Measurements from ENCODE around the gene FUS.
"Not testable (repeated sequence)": the region's sequence is repeated elsewhere in the genome, so short reads cannot be mapped to it uniquely, and the experiment has no call there.

Gene FUS

DNA sequence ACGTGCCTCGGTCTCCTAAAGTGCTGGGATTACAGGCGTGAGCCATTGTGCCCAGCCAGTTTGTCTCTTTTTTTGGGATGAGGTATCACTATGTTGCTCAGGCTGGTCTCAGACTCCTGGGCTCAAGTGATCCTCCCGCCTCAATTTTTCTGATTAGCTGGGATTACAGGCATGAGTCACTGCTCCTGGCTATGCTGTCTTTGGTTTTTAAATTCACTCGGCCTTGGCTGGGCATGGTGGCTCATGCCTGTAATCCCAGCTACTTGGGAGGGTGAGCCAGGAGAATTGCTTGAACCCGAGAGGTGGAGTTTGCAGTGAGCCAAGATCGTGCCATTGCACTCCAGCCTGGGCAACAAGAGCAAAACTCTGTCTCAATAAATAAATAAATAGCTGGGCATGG is 35.5 kb upstream of the FUS start:
- DNase-seq: not testable (repeated sequence)

DNA sequence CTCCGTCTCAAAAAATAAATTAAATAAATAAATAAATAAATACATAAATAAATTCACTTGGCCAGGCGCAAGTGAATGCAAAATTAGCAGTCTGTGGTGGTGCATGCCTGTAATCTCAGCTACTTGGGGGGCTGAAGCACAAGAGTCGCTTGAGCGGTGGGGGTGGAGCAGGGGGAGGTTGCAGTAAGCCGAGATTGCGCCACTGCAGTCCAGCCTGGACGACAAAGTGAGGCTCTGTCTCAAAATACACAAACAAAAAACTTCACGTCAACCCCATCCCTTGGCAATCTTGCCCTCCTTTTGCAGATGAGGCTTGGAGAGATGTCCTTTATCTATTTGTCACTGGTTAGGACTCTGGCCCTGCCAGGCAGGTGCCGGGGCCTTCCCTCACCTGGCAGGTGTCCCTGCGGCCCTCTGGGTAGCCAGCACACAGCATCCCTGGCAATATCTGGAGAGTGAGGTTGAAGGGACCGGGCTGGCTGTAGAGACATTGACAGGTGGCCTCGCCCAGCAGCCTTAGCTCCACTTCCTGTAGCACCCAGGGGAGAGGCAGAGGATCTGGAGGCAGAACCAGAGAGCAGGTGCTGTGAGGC is 34.4 kb upstream of the FUS start:
- DNase-seq: no peak

DNA sequence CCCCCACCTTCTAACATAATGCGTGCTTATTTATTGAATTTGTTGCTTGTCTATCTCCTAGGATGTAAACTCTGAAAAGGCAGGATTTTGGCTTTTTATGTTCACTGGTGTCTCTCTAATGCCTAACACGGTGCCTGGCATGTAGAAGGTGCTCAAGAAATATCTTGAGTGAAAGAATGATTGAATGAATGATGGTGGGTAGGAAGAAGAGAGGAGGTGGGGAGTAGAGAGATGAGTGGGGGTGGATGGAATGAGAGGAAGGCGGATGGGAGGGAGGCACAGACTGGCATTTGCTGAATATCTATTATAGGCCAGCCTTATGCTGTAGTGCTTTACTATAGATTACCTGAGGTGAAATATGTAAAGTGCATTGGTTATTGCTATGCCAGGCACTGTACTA is 32.4 kb upstream of the FUS start:
- no peak for DNase-seq

DNA sequence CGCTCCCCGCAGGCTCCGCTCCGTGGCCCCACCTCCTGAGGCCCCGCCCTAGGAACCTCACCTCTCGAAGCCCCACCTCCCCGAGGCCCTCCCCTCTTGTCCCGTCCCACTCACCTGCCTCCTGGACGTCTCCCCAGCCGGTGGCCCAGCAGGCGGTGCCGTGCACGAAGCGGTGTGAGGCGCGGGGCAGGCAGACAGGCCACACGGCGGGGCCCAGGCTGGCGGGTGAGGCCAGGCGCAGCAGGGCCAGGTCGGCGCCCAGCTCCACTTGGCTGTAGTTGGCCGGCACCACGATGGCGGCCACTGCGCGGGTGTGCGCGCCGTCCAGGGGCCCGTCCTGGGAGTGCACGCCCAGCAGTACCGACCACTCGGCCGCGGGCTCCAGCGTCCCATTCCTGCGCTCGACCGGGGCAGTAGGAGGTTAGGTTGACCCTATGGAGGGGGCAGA is 31.6 kb upstream of the FUS start:
- DNase-seq: peak; percentile 21

DNA sequence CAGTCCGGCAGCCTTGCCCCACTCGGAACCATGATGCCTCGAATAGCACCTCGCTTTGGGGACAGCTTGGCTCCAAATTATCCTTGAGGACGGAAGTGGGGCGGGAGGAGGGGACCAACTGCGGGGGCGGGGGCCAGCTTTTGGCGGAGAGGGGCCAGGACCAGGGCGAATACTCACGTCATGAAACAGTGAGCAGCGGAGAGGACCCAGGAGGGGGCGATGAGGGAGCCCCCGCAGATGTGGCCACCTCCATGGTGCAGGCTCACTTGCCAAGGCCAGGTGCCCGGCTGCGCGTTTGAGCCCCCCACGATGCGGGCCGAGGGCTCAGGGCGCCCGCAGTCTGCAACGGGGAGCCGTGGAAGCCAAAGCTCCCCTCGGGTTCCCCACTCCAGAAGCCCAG is 31.0 kb upstream of the FUS start:
- DNase-seq: no peak

DNA sequence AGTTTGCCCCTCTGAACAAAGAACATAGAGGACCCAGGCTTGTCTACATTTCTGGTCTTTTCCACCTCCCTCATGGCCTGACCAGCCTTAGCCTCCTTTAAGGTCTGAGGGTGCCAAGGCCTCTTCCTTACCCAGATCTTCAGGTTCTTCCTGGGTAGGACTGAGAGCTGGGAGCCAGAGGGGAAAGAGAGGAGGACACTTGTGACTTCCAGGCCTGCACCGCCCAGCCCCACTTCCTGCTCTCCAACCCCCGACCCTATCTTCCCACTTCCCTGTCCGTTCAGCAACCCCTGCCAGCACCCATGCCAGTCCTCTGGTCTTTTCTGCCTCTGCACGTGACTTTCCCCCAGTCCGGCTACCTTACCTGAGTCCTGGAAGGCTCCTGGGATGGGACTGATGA is 30.6 kb upstream of the FUS start:
- no peak for DNase-seq

DNA sequence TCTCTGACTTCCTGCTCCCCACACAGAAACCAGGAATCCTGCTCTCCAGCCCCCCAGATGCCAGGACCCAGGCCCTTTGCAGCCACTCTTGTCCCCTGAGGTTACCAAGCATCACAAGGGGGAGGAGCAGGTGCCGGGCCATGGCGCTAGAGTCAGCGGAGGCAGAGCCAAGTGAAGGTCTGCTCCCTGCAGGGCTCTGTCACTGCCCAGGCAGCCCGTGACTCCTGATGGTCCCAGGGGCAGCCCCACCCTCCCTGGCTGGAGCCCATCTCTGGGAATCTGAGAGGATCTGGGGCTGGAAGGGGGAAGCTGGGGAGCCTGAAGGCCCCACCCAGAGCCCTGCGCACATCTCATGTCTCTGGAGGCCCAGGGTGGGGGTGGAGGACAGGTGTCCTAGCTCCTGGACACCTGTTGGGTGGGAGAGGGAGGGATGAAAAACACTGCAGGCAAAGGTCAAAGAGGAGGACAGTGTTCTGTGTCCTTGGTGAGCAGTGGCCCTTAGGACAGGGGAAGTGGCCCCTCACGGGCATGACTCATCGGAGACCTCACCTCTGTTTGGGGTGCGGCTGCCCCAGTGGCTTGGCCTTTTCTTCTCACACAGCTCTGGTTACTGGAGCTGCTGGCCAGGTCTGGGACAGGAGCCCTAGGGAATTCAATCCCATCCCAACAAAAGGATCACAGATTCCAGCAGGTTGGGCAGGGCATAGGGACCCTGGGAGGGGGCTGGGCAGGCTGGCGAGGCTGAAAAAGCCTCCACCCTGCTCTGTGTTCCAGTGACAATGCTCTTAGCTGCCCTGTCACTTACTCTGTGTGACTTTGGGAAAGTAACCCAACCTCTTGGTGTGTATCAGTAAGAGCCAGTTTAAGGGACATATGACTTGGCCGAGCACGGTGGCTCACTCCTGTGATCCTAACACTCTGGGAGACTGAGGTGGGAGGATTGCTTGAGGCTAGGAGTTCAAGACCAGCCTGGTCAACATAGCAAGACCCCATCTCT is 29.7 kb upstream of the FUS start, which contains the start of gene PRSS36:
Gene PRSS36, minus strand, starts transcription at position 173 of the 997 bp plus-strand sequence. Its CDS starts 31 bp downstream, at position 142.
- DNase-seq: no peak

DNA sequence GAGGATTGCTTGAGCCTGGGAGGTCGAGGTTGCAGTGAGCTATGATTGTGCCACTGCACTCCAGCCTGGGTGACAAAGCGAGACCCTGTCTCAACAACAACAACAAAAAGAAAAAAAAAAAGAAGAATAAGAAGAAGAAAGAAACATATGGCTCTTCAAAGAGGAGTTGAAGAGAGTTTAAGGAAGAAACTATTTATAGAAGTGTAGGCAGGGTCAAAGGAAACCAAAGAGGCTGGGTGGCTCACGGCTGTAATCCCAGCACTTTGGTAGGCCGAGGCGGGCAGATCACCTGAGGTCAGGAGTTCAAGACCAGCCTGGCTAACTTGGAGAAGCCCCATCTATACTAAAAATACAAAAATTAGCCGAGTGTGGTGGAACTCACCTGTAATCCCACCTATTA is 29.0 kb upstream of the FUS start:
- not testable (repeated sequence) for DNase-seq

DNA sequence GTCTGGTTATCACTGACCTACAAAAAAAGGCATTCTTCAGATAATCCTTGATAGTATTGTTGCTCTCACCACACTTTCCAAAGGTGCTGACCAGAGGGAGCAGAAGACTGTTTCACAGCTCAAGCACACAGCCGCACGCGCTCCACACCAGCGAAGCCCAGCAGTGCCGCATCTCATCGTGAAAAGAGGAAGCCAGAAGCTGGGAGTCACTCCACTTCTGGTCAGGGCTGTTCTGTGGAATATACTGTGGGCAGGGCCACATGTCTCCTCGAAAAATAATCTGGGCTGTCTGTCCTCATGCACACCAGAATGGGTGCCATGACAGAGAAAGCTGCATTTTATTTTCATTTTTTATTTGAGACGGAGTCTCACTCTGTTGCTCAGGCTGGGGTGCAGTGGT is 22.8 kb upstream of the FUS start:
- no peak for DNase-seq

DNA sequence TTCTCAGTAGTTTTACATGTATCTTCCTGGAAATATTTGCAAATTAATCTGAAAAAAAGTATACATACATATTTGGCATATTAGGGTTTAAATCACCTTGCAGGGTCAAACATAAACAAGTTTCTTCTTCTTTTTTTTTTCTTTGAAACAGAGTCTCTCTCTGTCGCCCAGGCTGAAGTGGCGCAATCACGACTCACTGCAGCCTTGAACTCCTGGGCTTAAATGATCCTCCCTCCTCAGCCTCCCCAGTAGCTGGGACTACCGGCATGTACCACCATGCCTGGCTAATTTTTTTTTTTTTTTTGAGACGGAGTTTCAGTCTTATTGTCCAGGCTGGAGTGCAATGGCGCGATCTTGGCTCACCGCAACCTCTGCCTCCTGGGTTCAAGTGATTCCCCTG is 12.6 kb upstream of the FUS start:
- no peak for DNase-seq

DNA sequence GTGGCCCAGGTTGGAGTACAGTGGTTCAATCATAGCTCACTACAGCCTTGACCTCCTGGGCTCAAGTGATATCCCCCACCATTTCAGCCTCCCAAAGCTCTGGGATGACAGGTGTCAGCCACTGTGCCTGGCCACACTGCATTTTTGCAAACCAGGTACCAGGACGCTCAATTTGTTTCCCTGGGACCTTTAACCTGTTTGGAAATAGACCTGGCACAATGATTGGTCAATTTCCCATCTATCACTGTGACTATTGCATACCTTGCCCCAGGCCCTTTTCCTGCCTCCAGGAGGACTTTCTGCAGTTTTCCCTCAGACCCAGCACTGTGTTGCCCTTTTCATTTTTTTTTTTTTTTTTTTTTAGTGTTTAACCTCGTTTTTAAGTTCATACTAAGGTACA is 11.1 kb upstream of the FUS start:
- no peak for DNase-seq

DNA sequence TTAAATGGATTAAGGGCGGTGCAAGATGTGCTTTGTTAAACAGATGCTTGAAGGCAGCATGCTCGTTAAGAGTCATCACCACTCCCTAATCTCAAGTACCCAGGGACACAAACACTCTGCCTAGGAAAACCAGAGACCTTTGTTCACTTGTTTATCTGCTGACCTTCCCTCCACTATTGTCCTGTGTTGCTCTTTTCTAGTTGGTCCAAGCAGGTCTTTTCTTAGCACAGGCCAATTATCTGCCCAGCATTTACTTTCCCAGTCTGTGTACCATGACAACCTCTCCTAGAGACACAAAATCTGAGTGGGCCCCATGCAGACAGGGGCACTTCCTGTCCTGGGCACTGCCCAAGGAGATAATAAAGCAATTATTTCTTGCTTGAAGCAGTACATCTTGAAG is 9.9 kb upstream of the FUS start:
- DNase-seq: not testable (repeated sequence)

DNA sequence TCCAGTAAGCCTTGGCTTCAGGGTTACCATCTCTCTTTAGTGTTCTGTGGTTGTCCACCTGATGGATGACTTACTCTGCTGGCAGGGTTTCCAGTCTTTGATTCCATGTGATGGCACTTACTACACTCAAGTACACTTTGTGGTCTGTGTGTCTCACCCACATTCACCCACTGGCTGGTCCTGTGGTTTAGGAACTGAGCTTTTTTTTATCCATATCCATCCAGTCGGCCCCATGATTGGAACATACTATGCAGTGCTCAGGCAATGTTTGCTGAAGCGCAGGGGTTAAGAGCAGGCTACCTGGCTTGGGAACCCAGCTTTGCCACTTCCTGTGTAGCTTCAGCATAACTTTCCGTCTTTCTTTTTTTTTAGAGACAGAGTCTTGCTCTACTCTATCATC is 2.8 kb upstream of the FUS start:
- DNase-seq: peak; percentile 63

DNA sequence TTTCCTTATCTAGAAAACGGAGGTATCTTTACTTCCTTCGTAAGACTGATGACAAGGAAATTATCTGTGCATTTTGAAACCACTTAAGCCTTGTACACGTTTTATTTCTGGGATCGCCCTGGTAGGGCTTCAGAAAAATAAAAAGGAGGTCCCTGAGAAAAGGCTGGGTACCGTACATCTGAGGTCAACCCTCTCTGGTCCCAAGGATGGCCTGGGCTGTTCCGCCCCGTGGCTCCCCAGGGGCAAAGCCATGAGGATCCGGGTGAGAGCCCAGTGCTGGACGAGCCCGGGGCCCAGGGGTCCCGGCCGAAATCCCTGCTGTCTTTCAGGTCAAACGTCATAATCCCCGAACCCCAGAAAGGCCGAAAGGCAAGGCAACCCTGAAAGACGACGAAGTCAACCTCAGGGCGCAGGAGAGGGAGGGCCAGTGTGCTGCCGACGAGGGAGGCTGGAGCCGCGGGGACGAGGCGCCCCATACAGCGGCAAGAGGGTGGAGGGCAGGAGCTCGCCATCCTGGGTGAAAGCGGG is 656 bp upstream of the FUS start:
- DNase-seq: no peak

DNA sequence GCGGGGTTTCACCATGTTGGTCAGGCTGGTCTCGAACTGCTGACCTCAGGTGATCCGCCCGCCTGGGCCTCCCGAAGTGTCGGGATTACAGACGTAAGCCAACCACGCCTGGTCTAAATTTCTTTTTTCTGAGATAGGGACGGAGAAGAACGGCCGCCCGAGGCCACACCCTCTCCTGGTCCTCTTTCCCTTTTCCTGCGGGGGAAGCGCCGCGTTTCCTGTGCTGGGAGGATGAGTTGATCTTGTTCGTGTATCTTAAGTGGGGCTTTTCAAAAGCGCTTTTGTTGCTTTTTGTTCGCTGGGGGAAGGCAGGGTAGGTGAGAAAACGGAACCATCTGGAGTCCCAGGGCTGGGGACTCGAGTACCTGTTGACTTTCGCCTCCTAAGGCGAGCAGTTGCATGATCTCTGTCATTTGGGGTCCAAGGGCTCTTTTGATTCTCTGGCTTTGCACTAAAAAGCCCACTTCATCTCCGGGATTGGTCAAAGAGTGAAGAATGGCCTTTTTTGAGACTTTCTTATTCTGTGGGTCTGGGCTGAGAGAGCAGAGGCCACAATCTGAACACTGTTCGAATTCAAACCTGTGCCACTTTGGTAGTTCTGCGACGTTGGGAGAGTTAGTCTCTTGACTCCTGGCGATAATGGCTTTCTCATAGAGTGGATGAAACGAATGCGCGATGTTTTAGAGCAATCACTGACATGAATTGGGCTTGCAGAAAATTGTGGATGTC is 1.3 kb downstream of the FUS start:
- peak; percentile 60 for DNase-seq

DNA sequence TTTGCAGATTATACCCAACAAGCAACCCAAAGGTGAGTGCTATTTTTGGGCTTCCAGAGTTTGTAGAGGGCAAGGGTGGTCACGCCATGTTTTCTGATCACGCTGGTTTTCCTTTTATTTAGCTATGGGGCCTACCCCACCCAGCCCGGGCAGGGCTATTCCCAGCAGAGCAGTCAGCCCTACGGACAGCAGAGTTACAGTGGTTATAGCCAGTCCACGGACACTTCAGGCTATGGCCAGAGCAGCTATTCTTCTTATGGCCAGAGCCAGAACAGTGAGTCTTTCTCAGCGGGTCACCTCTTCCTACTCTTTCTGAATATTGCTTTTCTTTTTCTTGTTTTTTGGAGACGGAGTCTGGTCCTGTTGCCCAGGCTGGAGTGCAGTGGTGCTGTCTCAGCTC is 2.5 kb downstream of the FUS start:
- DNase-seq: no peak

DNA sequence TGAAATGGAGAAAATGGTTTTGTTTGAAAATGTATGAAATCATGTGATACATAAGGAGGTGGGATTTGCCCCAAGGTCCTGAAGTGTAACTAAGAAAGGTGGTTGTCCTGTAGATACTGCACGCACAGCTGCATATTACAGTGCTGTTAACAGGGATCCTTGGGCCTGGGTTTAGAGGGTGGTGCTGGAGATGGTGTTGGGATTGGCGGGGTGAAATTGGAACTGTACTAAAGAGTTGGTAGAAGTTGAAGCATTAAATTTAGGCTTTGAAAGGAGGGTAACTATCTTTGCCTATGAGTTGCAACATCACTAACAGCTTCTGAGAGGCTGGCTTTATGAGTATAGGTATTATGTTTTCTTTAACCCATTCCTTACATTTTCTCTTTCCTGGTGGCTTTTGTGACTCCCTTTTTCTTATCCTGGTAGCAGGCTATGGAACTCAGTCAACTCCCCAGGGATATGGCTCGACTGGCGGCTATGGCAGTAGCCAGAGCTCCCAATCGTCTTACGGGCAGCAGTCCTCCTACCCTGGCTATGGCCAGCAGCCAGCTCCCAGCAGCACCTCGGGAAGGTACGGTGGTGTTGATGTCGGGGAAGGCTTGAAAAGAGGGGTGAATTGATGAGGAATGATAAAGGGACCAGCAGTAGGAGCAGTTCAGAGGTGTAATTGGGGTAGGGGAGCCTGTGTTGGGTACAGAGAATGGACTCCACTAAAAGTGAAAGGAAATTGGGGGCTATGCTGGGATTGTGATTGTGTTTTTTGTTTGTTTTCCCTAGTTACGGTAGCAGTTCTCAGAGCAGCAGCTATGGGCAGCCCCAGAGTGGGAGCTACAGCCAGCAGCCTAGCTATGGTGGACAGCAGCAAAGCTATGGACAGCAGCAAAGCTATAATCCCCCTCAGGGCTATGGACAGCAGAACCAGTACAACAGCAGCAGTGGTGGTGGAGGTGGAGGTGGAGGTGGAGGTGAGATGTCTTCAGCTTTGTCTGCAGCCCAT is 3.8 kb downstream of the FUS start:
- no peak for DNase-seq

DNA sequence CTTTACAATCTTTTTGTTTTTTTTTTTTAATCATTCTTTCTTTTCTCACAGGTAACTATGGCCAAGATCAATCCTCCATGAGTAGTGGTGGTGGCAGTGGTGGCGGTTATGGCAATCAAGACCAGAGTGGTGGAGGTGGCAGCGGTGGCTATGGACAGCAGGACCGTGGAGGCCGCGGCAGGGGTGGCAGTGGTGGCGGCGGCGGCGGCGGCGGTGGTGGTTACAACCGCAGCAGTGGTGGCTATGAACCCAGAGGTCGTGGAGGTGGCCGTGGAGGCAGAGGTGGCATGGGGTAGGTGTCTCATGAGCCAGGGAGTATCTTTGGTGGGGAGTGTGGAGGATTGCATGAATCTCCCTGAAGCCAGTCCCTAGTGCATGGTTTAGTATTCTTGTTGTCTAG is 4.9 kb downstream of the FUS start:
- no peak for DNase-seq

DNA sequence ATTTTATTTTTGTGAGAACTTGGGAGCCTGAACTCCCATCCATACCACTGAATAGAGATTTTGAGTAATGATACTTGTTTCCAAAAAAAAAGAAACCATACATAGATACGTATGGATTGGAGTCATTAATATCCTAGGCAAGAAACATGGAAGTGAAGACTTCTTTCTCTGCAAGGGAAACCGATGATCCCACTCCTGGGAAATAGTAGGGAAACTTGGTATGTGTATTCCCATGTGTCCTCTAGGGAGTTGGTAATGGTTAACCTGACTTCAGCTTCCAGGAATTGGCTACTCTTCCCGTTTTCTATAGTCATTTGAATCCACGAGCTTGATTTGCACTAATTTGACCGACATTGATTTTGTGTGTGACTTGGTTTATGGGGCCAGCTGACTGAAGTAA is 5.4 kb downstream of the FUS start:
- no peak for DNase-seq

DNA sequence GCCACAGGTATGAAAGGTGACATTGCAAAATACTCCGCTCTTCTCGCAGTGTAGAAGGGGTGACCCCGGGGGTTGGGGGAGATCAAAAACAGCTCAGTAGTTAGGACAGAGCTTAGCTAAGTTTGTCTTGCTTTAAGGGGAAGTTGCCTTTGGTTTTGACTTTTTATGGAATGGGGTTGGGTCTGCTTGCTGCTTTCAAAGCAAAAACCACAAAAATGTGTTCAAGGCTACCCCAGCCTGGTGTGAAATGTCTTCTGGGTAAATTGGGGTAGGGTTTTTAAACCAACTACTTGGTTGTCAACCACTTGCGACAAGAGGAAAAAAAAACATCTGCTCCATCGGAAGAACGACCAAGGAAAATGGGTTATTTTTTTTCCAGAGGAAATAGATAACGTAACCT is 6.2 kb downstream of the FUS start:
- no peak for DNase-seq

DNA sequence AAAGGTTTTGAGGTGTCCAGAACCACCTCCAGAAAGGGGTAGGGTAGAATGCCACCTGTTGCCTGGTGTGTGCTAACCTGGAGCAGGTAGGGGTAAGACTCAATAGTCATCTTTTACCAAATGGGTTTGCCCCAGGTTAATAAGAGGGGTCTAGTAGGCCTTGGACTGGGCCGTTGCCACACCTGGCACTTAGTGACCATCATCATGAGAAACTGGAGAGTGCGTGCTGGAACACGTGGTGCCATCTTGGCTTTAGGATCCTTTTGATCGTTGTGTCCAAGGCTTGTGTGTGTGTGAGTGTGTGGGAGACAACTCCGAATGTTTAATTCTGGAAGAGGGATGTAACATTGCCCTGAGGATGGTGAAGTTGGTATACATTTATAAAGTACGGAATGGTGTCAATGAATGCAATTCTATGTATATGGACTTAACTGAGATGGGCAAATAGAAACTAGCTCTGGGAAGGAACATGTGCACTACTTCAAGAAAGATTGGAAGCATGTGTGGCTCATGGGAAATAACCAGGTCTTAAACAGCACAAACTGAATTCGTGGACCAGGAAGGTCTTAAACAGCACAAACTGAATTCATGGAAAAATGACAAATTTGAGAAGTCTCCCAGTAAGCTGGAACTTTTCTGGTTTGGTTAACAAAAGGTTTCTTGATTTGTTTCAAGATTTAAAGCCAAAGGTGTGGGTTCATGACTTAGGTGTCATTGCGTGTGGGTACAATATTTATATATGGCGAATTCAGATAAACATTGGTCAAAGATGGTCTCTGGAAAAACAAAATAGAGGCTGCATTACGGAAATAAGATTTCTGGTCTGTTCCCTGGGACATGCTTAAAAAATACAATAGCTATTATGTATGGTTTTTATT is 7.2 kb downstream of the FUS start:
- no peak for DNase-seq

Measured in stimulated activated CD4-positive, alpha-beta T cell treated with anti-CD3 and anti-CD28 coated beads, Interleukin-15, amount 100 ng/mL, for 24 hours (primary cell).